A549 (cell line): ENCODE measurements around the gene SORCS2. TPM values are rescaled to one million over a fixed set of nuclear protein-coding genes. Genes with fewer than 3 reads are reported as not detected.
A peak's percentile ranks its signal among the peaks of the same experiment; 100 is the strongest.

ENCODE experiments used
- ATAC-seq, 2 experiments: fragments of 200-7000 bp in 1 of 2; fragments of >200 bp in 1 of 2; cut with Nextera tagmentation in 1 of 2; cut with Tn5 transposase in 1 of 2; 3 replicates each; pipeline versions ENCODE4 v1.8.0 to v1.9.1; 2018 to 2020; ENCODE audit warnings: mild to moderate bottlenecking in 1 of 2, moderate library complexity in 1 of 2
- CTCF ChIA-PET: fragments of 300-600 bp; sonication (Branson Sonifier 250); formaldehyde crosslinking; extraction: SDS; loops from one replicate; lab custom pipeline; 2021; ENCODE audit warnings: antibody characterized with exemption, inconsistent platforms; lab: Yijun Ruan, JAX
- POLR2A ChIA-PET: fragments of 350-600 bp; formaldehyde crosslinking; extraction: SDS; loops from one replicate; lab custom pipeline; 2021; ENCODE audit warnings: antibody characterized with exemption, inconsistent platforms; lab: Yijun Ruan, JAX
- DNase-seq, 2 experiments: peaks; one replicate each; pipeline versions ENCODE4 v3.0.0 to v3.0.0-alpha.2; 2011 to 2016; ENCODE audit warnings: low read depth in 1 of 2, low spot score in 1 of 2
- FAIRE-seq: peaks from 2 replicates; lab custom pipeline; 2011; peaks lifted over from hg19 to GRCh38; lab: Jason Lieb, UNC
- H3K27ac ChIP-seq, 2 experiments: fragments of >200 bp; sonication (Bioruptor Twin); formaldehyde crosslinking; 3 replicates each; pipeline ENCODE4 v1.5.1; 2016 to 2017
- H3K4me1 ChIP-seq: fragments of >200 bp; sonication (Bioruptor Twin); formaldehyde crosslinking; 3 replicates; pipeline ENCODE4 v1.6.1; 2016
- H3K4me2 ChIP-seq: fragments of >200 bp; sonication (Bioruptor Twin); formaldehyde crosslinking; 3 replicates; pipeline ENCODE4 v1.6.1; 2016
- H3K4me3 ChIP-seq: fragments of >200 bp; sonication (Bioruptor Twin); formaldehyde crosslinking; 3 replicates; pipeline ENCODE4 v1.5.1; 2016
- H3K9me3 ChIP-seq: fragments of >200 bp; sonication (Bioruptor Twin); formaldehyde crosslinking; 3 replicates; pipeline ENCODE4 v1.6.1; 2016
- ATOH8 ChIP-seq: fragments of 250-450 bp; sonication (Bioruptor Pico); IDR thresholded peaks from 2 replicates; pipeline ENCODE4 v1.5.0; 2020; ENCODE audit warnings: low read depth, mild to moderate bottlenecking, moderate library complexity
- CBX8 ChIP-seq: fragments of 200-600 bp; sonication (generic); IDR thresholded peaks from 2 replicates; pipeline ENCODE4 v1.6.1; 2016
- CHD4 ChIP-seq: fragments of 200-600 bp; sonication (generic); IDR thresholded peaks from 2 replicates; pipeline ENCODE4 v1.6.1; 2016; ENCODE audit warnings: antibody characterized with exemption, mild to moderate bottlenecking, borderline replicate concordance
- EHF ChIP-seq: fragments of 250-450 bp; sonication (Bioruptor Pico); IDR thresholded peaks from 2 replicates; pipeline ENCODE4 v1.5.0; 2020; ENCODE audit warnings: mild to moderate bottlenecking
- EHMT2 ChIP-seq: fragments of 200-600 bp; sonication (generic); IDR thresholded peaks from 2 replicates; pipeline ENCODE4 v1.6.1; 2016; ENCODE audit warnings: antibody characterized with exemption, low read depth, mild to moderate bottlenecking, moderate library complexity
- EP300 ChIP-seq, 2 experiments: fragments of >200 bp; sonication (Bioruptor Twin); formaldehyde crosslinking; IDR thresholded peaks; 2 replicates in 1 of 2; 3 replicates in 1 of 2; pipeline ENCODE4 v1.6.1; 2016 to 2017
- ESRRA ChIP-seq: fragments of 150-350 bp; IDR thresholded peaks from 2 replicates; pipeline ENCODE4 v1.6.1; 2014; ENCODE audit warnings: mild to moderate bottlenecking, low read length, borderline replicate concordance
- HOXA7 ChIP-seq: fragments of 250-450 bp; sonication (Bioruptor Pico); IDR thresholded peaks from 2 replicates; pipeline ENCODE4 v1.5.0; 2020; ENCODE audit warnings: mild to moderate bottlenecking, moderate library complexity
- HOXB13 ChIP-seq: fragments of 250-450 bp; sonication (Bioruptor Pico); IDR thresholded peaks from 2 replicates; pipeline ENCODE4 v1.5.0; 2020; ENCODE audit warnings: low read depth, mild to moderate bottlenecking, moderate library complexity
- JUNB ChIP-seq: fragments of >200 bp; sonication (Bioruptor Twin); formaldehyde crosslinking; IDR thresholded peaks from 2 replicates; pipeline ENCODE4 v1.6.1; 2016
- KDM5A ChIP-seq: fragments of 200-600 bp; sonication (generic); IDR thresholded peaks from 2 replicates; pipeline ENCODE4 v1.6.1; 2016; ENCODE audit warnings: antibody characterized with exemption, mild to moderate bottlenecking
- PHF8 ChIP-seq: fragments of 200-600 bp; sonication (generic); IDR thresholded peaks from 2 replicates; pipeline ENCODE4 v1.6.1; 2016; ENCODE audit warnings: low read depth, mild to moderate bottlenecking, antibody characterized with exemption, moderate library complexity, borderline replicate concordance
- POLR2A ChIP-seq: IDR thresholded peaks from 2 replicates; pipeline ENCODE4 v1.6.1; 2012; ENCODE audit warnings: mild to moderate bottlenecking, low read length
- SMC3 ChIP-seq: fragments of >200 bp; sonication (Bioruptor Twin); formaldehyde crosslinking; IDR thresholded peaks from 3 replicates; pipeline ENCODE4 v1.6.1; 2018; ENCODE audit warnings: inconsistent platforms
- SREBF2 ChIP-seq: fragments of 450-650 bp; IDR thresholded peaks from 2 replicates; pipeline ENCODE4 v1.6.1; 2014; ENCODE audit warnings: mild to moderate bottlenecking, moderate library complexity
- TFCP2L1 ChIP-seq: fragments of 250-450 bp; sonication (Bioruptor Pico); IDR thresholded peaks from 2 replicates; pipeline ENCODE4 v1.5.0; 2021; ENCODE audit warnings: mild to moderate bottlenecking
- ZSCAN20 ChIP-seq: fragments of 250-450 bp; sonication (Bioruptor Pico); IDR thresholded peaks from 2 replicates; pipeline ENCODE4 v1.8.0; 2022; ENCODE audit warnings: mild to moderate bottlenecking, moderate library complexity
- WGBS: methylation state at CpG from one replicate; pipeline ENCODE4 v1.1.6; 2017; ENCODE audit errors: missing lambda C conversion rate; 5-methylcytosine and 5-hydroxymethylcytosine counted together
- polyA plus RNA-seq, 4 experiments: library from polyadenylated mRNA; depleted of rRNA in 3 of 4; stranded (reverse); fragments of >200 nt; fragmentation: RNase III in 1 of 4; extraction: RNeasy Plus Mini Kit Qiagen cat#74134 plus additional on column Dnase treatment in 1 of 4; gene quantifications; 2 replicates in 3 of 4; 3 replicates in 1 of 4; pipeline ENCODE4 v1.2.3, GENCODE V29; 2011 to 2017
- TF ChIP-seq, protein P1 (sequence below): IDR thresholded peaks from 2 replicates; pipeline ENCODE4 v1.6.1; 2012
- TF ChIP-seq, protein P2 (sequence below): fragments of 150-350 bp; IDR thresholded peaks from 2 replicates; pipeline ENCODE4 v1.6.1; 2014; ENCODE audit warnings: low read depth, mild to moderate bottlenecking, low read length
- TF ChIP-seq, protein P3 (sequence below): IDR thresholded peaks from 2 replicates; pipeline ENCODE4 v1.6.1; 2012

SORCS2 gene
- polyA plus RNA-seq, 2 of the 4 experiments (the other 2 are of a cell fraction), result 1.4 to 4.6 TPM

DNA sequence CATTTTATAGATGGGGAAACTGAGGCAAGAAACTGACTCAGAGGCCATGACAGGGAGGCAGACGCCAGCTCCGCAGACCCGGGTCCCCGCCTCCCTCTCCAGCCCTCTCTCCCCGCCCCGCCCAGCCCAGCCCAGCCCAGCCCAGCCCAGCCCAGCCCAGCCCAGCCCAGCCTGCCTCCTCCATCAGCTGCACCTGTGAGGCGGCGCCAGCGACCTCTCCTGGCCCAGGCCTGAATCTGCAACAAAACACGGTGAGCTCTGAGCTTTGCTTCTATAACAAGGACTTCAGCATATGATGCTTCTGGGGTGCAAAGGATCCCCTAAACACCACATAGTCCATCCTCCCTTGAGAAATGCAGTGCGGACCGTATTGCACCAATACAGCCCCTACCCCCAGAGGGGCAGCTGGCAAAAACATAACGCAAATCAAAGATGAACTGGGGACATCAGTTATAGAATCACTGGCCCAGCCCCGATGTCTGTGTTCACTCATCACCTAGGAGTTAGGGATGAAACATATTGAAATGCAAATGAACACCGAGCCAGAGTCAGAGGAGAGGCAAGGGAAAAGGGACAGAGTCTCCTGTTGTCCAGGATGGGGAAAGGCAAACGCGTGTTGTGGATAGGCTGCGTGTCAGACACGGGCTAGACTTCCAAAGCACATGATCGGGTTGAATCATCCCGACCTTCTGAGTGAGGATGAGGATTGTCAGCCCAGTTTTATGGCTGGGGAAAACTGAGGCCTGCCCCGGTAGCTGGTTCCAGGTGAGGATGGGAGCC lies 458.5 kb downstream of the SORCS2 start:
- no peak overlapping the region for H3K4me2 ChIP-seq
- H3K9me3 ChIP-seq, result no peaks in the 10 kb centered on the region
- no peak for TF ChIP-seq HOXB13 (CRISPR knock-in tag)
- TF ChIP-seq, protein P1, sequence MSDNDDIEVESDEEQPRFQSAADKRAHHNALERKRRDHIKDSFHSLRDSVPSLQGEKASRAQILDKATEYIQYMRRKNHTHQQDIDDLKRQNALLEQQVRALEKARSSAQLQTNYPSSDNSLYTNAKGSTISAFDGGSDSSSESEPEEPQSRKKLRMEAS, result no peak
- TF ChIP-seq, all 56 proteins: peak for 0
- H3K4me1 ChIP-seq, result peaks cover 13% of the 10 kb centered on the region; the same call in 2 of the 3 replicates
- FAIRE-seq (no peak), DNase-seq (no peak), ATAC-seq (peak; percentile 31 to 59; a peak in 2 of 6 replicates)
- no peak overlapping the region for H3K4me3 ChIP-seq
- H3K27ac ChIP-seq, result no peak overlapping the region
- CTCF ChIA-PET, result interaction anchor here (0.6 to 1.3 kb wide), 2 partner anchors 15 to 584 kb away, joined by 3 to 4 read pairs; no protein-coding TSS in a partner anchor
- WGBS, result 64% methylated on average over 16 of the region's 22 CpGs
- POLR2A ChIA-PET, result no interaction called here

GRCh38 chr4:7651461-7651921 lies 459.2 kb downstream of the SORCS2 start:
- DNase-seq, result no peak
- no peaks in the 10 kb centered on the region for H3K9me3 ChIP-seq
- ATAC-seq, result no peak
- no peak overlapping the region for H3K4me3 ChIP-seq
- ChIA-PET CTCF (interaction anchor here (0.6 to 1.3 kb wide), 2 partner anchors 14 to 585 kb away, joined by 3 to 4 read pairs; no protein-coding TSS in a partner anchor), POLR2A (no interaction called here)
- peaks cover 13% of the 10 kb centered on the region; the same call in 2 of the 3 replicates for H3K4me1 ChIP-seq
- FAIRE-seq, result no peak
- no peak overlapping the region for H3K27ac ChIP-seq
- 82% methylated on average over 8 of the region's 8 CpGs for WGBS
- no peak overlapping the region for H3K4me2 ChIP-seq
- TF ChIP-seq ESRRA (no peak), SMC3 (no peak), SREBF2 (no peak), KDM5A (no peak), EHMT2 (no peak), HOXA7 (CRISPR knock-in tag) (no peak), ZSCAN20 (no peak)
- TF ChIP-seq, protein P2, sequence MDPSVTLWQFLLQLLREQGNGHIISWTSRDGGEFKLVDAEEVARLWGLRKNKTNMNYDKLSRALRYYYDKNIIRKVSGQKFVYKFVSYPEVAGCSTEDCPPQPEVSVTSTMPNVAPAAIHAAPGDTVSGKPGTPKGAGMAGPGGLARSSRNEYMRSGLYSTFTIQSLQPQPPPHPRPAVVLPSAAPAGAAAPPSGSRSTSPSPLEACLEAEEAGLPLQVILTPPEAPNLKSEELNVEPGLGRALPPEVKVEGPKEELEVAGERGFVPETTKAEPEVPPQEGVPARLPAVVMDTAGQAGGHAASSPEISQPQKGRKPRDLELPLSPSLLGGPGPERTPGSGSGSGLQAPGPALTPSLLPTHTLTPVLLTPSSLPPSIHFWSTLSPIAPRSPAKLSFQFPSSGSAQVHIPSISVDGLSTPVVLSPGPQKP, result no peak

DNA sequence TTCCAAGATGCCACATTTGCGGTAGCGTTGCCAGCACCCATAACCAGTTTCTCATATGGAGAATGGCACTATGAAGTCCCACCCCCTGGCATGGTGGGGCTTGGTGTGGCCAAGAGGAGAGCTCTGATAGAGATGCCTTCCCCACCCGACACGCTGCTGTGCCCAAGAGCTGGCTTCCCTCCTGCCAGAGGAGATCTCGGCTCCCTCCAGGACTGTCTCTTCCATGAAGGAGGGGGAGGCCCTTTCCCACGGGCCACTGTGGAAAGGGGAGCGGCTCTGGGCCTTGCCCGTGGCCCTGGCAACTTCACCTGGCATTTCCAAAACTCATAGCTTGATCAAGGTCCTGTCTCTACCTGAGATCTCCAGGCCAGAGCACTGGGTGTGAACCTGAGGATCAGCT lies 459.7 kb downstream of the SORCS2 start:
- no peak for FAIRE-seq
- no peak overlapping the region for H3K4me2 ChIP-seq
- H3K27ac ChIP-seq, result no peak overlapping the region
- ChIA-PET POLR2A (no interaction called here), CTCF (interaction anchor here (1.3 kb wide), 1 partner anchor 14 kb away, joined by 3 read pairs; no protein-coding TSS in a partner anchor)
- TF ChIP-seq KDM5A (no peak), TFCP2L1 (CRISPR knock-in tag) (no peak), EHMT2 (no peak), ATOH8 (CRISPR knock-in tag) (no peak), POLR2A (no peak), CHD4 (no peak), PHF8 (no peak), EP300 (IDR thresholded peaks at IDR 0.05) (no peak), JUNB (no peak), SREBF2 (no peak), CBX8 (no peak), EHF (CRISPR knock-in tag) (no peak)
- TF ChIP-seq, protein P1, result no peak
- TF ChIP-seq, protein P3, sequence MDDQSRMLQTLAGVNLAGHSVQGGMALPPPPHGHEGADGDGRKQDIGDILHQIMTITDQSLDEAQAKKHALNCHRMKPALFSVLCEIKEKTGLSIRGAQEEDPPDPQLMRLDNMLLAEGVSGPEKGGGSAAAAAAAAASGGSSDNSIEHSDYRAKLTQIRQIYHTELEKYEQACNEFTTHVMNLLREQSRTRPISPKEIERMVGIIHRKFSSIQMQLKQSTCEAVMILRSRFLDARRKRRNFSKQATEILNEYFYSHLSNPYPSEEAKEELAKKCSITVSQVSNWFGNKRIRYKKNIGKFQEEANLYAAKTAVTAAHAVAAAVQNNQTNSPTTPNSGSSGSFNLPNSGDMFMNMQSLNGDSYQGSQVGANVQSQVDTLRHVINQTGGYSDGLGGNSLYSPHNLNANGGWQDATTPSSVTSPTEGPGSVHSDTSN, result no peak
- H3K4me3 ChIP-seq, result no peak overlapping the region
- peaks cover 13% of the 10 kb centered on the region; the same call in 2 of the 3 replicates for H3K4me1 ChIP-seq
- WGBS, result 83% methylated on average over 7 of the region's 8 CpGs
- ATAC-seq, result no peak
- no peak for DNase-seq
- H3K9me3 ChIP-seq, result no peaks in the 10 kb centered on the region
